SH-SY5Y (cell line): ENCODE measurements around the gene TCTN1.
A peak's percentile ranks its signal among the peaks of the same experiment; 100 is the strongest.

Experiments
- GATA2 ChIP-seq: IDR thresholded peaks from 2 replicates; pipeline ENCODE4 v1.6.1; 2011; ENCODE audit warnings: mild to moderate bottlenecking, low read depth, low read length
- GATA3 ChIP-seq: IDR thresholded peaks from 2 replicates; pipeline ENCODE4 v1.6.1; 2011; ENCODE audit warnings: low read depth, mild to moderate bottlenecking, low read length, moderate library complexity

DNA sequence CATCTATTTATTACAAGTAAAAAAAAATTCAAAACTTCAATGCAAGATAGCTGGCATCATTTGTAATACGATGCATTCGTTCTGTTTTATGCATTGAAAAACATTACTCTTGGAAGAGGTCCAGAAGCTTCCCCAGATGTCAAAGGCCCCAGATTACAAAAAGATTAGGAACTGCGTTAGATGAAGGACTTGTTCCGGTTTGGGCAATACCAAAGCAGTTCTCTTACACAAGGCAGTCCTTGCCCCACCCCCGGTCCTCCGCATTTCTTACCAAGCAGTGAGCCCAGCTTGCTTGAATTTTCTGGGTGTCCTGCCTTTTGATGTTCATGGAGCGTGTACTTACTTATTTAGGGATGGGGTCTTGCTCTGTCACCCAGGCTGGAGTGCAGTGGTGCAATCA, 79.8 kb downstream of the TCTN1 start:
- TF ChIP-seq GATA3 (peak; percentile 80), GATA2 (peak; percentile 94)
